Epithelial cell of esophagus (primary cell): Measurements from ENCODE around the gene PDIA6.

Experiments
- DNase-seq: peaks from one replicate; pipeline ENCODE4 v3.0.0; 2010; ENCODE audit warnings: low read depth
- H3K4me3 ChIP-seq: 2 replicates; pipeline ENCODE4 v1.5.1; 2011; ENCODE audit warnings: mild to moderate bottlenecking, low read length, control low read depth
- TF ChIP-seq, protein P1 (sequence below): IDR thresholded peaks from 2 replicates; pipeline ENCODE4 v1.5.1; 2011; ENCODE audit warnings: low read depth, mild to moderate bottlenecking, low read length, control low read depth, inconsistent platforms; ENCODE audit not compliant: insufficient read depth; ENCODE audit errors: missing control alignments

Gene PDIA6

DNA sequence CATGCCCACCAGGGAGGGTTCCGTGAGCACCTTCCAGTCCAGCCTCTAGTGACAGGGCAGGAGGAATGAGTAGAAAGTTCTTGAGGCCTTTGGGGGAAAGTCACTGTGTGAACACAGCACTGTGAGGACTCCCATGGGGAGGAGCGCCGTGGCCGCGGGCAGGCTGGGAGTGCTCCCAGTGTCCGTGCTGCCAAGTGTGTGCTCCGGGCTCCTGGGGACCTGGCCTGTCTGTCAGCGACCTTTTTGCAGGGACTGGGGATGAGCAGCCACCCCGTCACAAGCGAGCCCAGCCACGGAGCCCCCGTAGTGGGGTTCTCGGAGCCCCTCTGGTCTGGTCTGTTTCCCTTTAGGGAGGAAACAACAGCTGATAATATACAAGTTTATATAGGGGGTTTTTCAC is 36.8 kb downstream of the PDIA6 start:
- H3K4me3 ChIP-seq, result no peak overlapping the region
- DNase-seq, result no peak
- TF ChIP-seq, protein P1, sequence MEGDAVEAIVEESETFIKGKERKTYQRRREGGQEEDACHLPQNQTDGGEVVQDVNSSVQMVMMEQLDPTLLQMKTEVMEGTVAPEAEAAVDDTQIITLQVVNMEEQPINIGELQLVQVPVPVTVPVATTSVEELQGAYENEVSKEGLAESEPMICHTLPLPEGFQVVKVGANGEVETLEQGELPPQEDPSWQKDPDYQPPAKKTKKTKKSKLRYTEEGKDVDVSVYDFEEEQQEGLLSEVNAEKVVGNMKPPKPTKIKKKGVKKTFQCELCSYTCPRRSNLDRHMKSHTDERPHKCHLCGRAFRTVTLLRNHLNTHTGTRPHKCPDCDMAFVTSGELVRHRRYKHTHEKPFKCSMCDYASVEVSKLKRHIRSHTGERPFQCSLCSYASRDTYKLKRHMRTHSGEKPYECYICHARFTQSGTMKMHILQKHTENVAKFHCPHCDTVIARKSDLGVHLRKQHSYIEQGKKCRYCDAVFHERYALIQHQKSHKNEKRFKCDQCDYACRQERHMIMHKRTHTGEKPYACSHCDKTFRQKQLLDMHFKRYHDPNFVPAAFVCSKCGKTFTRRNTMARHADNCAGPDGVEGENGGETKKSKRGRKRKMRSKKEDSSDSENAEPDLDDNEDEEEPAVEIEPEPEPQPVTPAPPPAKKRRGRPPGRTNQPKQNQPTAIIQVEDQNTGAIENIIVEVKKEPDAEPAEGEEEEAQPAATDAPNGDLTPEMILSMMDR, result no peak

DNA sequence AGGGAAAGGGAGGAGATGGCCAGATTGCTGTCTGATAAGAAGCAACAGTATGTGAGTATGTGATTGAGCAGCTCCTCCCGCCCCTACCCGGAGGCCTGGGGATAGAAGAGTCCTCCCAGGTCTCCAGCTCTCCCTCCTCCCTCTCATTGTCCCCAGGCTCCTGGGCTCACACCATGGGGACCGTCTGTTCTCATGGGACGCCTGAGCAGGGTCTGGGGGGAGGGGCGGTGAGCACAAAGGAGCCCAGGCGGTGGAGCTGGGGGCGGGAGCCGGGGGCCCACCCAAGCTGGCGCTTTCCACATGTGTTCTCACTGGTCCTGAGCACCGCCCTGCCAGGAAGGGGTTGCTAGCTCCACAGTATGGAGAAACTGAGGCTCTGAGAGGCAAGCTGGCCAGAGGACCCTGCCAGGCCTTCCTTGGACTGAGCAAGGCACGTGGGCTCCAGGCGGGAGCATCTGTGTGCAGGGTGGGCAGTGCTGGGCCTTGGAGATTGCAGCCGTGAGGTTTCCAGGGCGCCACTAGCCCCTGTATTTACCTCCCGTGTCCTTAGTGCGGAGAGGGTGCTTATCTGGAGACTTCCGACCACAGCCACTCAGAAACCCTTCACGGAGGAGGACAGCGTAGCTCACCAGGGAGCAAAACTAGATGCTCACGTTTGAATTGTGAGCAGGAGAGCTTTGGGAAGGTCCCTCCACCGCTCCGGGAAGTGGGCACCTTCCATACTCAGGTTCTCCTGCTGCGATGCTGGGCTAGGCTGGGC is 37.4 kb downstream of the PDIA6 start:
- DNase-seq, result no peak
- H3K4me3 ChIP-seq, result no peak overlapping the region
- TF ChIP-seq, protein P1, result no peak

DNA sequence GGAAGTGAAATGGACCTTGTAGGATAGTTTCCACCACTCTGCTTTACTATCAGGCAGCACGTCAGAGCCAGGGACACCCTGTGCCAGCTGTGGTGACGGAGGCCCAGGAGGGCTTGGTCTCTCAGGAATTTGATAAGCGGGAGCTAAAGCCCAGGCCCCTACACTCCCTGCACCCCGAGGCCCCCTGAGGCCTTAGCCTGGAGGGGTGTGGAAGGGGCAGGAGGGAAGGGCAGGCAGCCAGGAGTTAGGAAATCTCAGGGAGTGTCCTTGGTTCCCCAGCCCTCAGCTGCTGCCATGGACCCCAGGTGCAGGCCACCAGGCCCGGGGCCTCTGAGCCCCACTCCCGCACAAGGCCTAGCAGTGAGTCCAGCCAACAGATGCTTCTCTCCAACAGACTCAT is 38.2 kb downstream of the PDIA6 start:
- no peak overlapping the region for H3K4me3 ChIP-seq
- TF ChIP-seq, protein P1, result no peak
- no peak for DNase-seq

DNA sequence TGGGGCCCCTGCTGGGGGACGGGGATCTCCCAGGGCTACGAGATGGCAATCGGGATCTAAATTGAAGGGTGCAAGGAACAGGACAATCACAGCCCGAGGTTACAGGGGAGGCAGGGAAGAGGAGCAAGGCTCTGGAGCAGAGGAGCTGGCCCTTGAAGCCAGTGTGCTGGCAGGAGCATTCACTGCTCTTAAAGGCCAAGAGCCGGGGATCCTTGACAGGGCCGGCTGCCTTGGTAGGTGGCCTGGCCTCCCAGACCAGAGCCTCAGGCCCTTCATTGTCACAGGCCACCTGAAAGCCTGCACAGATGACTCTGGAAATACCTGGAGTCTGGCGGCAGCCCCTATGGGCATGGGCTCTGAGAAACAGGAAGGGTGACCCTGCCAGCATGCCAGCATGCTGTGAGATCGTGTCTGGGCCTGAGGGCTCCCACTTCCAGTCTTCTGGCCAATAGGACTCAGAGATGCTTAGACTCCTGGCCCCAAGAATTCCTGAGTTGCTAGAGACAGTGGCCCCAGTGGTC is 38.7 kb downstream of the PDIA6 start:
- no peak overlapping the region for H3K4me3 ChIP-seq
- DNase-seq, result peak; percentile 74
- TF ChIP-seq, protein P1, result no peak

DNA sequence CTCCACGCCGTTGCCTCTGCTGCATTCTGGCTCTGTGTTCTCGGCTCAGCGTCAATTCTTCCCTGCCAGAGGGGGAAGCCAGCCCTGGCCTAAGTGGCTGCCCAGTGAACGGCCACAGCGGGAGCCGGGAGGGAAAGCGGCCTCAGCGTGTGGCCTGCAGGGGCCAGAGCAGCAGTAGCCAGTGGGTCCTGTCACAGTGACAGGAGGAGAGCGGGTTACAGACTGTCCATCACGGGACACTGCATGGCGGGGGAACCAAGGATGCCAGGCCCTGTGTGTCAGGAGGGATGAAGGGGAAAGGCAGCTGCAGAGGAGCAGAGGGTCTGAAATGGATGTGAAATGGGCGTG is 39.7 kb downstream of the PDIA6 start:
- DNase-seq, result no peak
- TF ChIP-seq, protein P1, result no peak
- H3K4me3 ChIP-seq, result no peak overlapping the region

DNA sequence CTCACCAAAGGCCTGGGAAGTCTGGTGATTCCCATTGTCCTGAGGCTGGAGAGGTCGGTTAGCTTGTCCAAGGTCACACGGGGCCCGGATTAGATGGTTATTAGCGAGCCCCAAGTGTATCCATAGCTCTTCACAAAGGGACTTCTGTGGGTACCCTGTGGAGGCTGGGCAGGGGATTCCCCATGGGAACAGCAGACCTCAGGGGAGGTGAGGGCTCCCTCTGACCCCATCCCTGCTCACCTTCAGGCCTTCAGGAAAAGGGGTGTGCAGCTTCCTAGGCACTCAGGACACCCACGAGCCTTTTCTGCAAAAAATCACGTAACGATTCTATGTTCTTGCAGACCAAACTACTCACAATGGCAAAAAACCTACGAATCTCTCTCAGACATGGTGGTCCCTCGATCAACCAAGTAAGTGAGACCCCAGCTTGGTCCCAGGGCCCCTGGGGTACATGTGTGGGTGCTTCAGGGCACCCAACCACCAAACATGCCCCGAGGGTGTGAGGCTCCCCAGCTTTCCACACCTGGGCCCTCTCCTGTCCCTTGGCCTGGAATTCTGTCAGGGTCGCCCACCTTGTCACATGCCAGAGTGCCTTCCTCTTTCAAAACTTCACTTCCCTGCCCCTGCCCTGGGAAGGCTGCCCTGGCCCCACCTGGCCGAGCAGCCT is 40.3 kb downstream of the PDIA6 start:
- TF ChIP-seq, protein P1, result no peak
- no peak for DNase-seq
- no peak overlapping the region for H3K4me3 ChIP-seq
